GM04503 (cell line): Measurements from ENCODE around the gene TICAM1.

Source experiments
- DNase-seq: peaks from one replicate; pipeline ENCODE4 v3.0.0-alpha.2; 2012; ENCODE audit warnings: low read depth

The TICAM1 gene

DNA sequence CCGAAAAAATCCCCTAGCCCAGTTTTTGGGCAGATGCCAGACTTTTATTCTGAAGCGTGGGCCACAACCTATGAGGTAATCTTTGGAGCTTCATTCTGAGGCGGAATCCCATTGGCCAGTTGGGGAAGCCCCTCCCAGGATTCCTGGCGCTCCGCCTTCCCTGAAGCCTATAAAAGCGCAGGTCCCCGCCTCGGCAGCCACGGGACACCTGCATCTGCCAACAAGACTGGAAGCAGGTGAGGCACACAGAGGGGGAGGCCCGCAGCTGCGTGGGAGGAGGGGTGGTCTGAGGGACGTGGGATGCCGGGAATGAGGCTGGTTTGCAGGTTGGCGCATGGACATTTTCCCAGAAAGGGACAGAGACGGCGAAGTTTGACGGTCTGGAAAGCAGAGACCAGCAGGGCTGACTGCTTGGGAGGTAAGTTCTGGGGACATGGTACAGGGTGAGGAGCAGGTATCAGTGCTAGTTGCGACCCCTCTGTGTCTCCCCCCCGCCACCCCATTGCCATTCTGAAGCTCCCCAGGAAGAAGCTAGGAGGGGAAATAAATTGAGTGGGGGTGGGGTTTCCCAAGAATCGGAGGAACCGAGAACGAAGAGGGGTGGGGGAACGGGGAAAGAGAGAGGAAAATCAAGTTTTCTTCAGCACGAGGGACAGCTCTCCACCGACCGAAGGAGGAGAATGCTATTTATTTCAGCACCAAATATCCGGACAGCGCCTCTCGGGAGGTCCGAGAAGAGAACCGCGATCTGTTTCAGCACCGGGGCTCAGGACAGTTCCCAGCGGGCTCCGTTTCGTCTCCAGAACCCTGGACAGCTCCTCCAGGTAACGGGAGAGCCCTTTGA is 62.4 kb downstream of the TICAM1 start:
- peak; percentile 15 for DNase-seq
